Panc1 (cell line): ENCODE data around the gene MEF2A. TPM values are rescaled to one million over a fixed set of nuclear protein-coding genes. Genes with fewer than 3 reads are reported as not detected.

Experiments
- ATAC-seq: fragments of 200-7000 bp; cut with Tn5 transposase; 2 replicates; pipeline ENCODE4 v1.9.1; 2020; ENCODE audit warnings: mild to moderate bottlenecking, moderate library complexity
- BruUV-seq: library from RNA; stranded (reverse); fragments of 400-500 nt; replicated peaks from 2 replicates; lab custom pipeline; 2021; lab: Mats Ljungman, UMichigan
- CTCF ChIA-PET: fragments of 300-600 bp; sonication (Branson Sonifier 250); formaldehyde crosslinking; loops from one replicate; lab custom pipeline; 2022; ENCODE audit warnings: antibody characterized with exemption; lab: Charles Lee
- POLR2A ChIA-PET: fragments of 300-600 bp; sonication (Branson Sonifier 250); formaldehyde crosslinking; loops from one replicate; lab custom pipeline; 2022; ENCODE audit warnings: antibody characterized with exemption; lab: Charles Lee
- DNase-seq: peaks from one replicate; pipeline ENCODE4 v3.0.0-alpha.2; 2010; ENCODE audit warnings: low read depth, low spot score
- H3K27ac ChIP-seq: 2 replicates; pipeline ENCODE4 v1.5.1; 2011; ENCODE audit warnings: mild to moderate bottlenecking, low read length, inconsistent platforms
- H3K27me3 ChIP-seq: fragments of 200-500 bp; sonication (Bioruptor generic); 2 replicates; pipeline ENCODE4 v1.6.0; 2014; ENCODE audit warnings: low read length, inconsistent platforms; ENCODE audit not compliant: control insufficient read depth, insufficient read depth
- H3K36me3 ChIP-seq: fragments of 200-500 bp; sonication (Bioruptor generic); 2 replicates; pipeline ENCODE4 v1.5.1; 2014; ENCODE audit warnings: inconsistent platforms, mild to moderate bottlenecking, low read length, moderate library complexity; ENCODE audit not compliant: control insufficient read depth, insufficient read depth
- H3K4me1 ChIP-seq: 2 replicates; pipeline ENCODE4 v1.5.1; 2011; ENCODE audit warnings: inconsistent platforms, mild to moderate bottlenecking, low read length, moderate library complexity; ENCODE audit not compliant: control insufficient read depth, insufficient read depth
- H3K4me3 ChIP-seq, 2 experiments: 2 replicates each; pipeline ENCODE4 v1.5.1; 2011 to 2012; ENCODE audit warnings: low read depth in 2 of 2, low read length in 2 of 2, mild to moderate bottlenecking in 2 of 2, inconsistent platforms in 1 of 2, moderate library complexity in 1 of 2
- H3K9me3 ChIP-seq: fragments of 200-500 bp; sonication (Bioruptor generic); 2 replicates; pipeline ENCODE4 v1.5.1; 2014; ENCODE audit warnings: low read depth, mild to moderate bottlenecking, inconsistent platforms, low read length, moderate library complexity; ENCODE audit not compliant: control insufficient read depth, insufficient read depth
- CTCF ChIP-seq: fragments of 450-650 bp; IDR thresholded peaks from 2 replicates; pipeline ENCODE4 v1.5.1; 2017; ENCODE audit warnings: mild to moderate bottlenecking
- POLR2AphosphoS5 ChIP-seq: IDR thresholded peaks from 2 replicates; pipeline ENCODE4 v1.6.1; 2012; ENCODE audit warnings: mild to moderate bottlenecking, low read depth, low read length, moderate library complexity
- REST ChIP-seq, 2 experiments: IDR thresholded peaks; 2 replicates each; pipeline ENCODE4 v1.6.1; 2011 to 2012; ENCODE audit warnings: low read depth in 2 of 2, control low read depth in 1 of 2, low read length in 1 of 2, mild to moderate bottlenecking in 1 of 2, moderate library complexity in 1 of 2; ENCODE audit not compliant: insufficient read depth in 1 of 2
- SIN3A ChIP-seq: IDR thresholded peaks from 2 replicates; pipeline ENCODE4 v1.6.1; 2012; ENCODE audit warnings: low read depth, mild to moderate bottlenecking, low read length, moderate library complexity, borderline replicate concordance; ENCODE audit not compliant: insufficient read depth
- TCF7L2 ChIP-seq: IDR thresholded peaks from 2 replicates; pipeline ENCODE4 v1.6.1; 2011; ENCODE audit warnings: mild to moderate bottlenecking, low read depth, low read length, inconsistent platforms
- in situ Hi-C: cut with HindIII; loops from 2 replicates; pipeline ENCODE4 v1.10.0; 2016; ENCODE audit warnings: low sequenced_read_pairs, low pct_unique_long_range_greater_than_20kb
- intact Hi-C: fragments of 100-400 bp; cut with micrococcal nuclease; formaldehyde crosslinking; loops from one replicate; pipeline ENCODE4 v1.10.0; 2022; ENCODE audit not compliant: unreplicated experiment
- total RNA-seq: library from RNA; stranded (reverse); gene quantifications from one replicate; pipeline ENCODE4 v1.2.1, GENCODE V29; 2021; ENCODE audit not compliant: unreplicated experiment

Gene MEF2A
- total RNA-seq, 1 experiment from 2014 or later = 31.1 TPM

DNA sequence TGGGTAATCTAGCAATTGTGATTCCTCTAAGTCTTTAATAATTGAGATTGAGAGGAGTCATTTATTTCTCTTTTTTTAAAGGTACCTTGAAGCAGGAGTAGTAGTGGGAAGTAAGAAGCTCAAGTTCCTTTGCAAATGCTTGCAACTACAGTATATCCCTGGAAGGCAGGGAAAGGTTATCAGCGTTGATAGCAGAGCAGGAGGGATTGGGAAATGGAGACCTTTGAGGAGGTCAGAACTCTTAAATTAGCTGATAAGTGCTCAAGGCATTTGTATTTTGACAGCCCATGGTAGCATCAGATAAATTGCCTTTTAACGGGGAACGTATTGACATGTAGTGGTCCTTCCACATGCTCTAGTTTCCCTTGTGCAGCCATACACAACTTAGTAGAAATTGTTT, 47.7 kb downstream of the MEF2A start:
- ChIA-PET POLR2A (no interaction called here), CTCF (no interaction called here)
- no TSS peak for BruUV-seq
- H3K4me1 ChIP-seq = peaks cover 5% of the 10 kb centered on the region; the same call in 1 of the 2 replicates
- H3K27me3 ChIP-seq = no peaks in the 10 kb centered on the region
- TF ChIP-seq SIN3A (no peak), TCF7L2 (no peak), POLR2AphosphoS5 (no peak), CTCF (no peak), REST (IDR thresholded peaks at IDR 0.05; ENCODE audit: insufficient read depth in 1 of 2, low read depth in 2 of 2, low read length in 1 of 2) (no peak)
- no peak overlapping the region for H3K27ac ChIP-seq
- DNase-seq (no peak), ATAC-seq (no peak)
- no peaks in the 10 kb centered on the region for H3K9me3 ChIP-seq
- no peak overlapping the region for H3K4me3 ChIP-seq
- in situ Hi-C loops (no loop called here), intact Hi-C loops (no loop called here)
- no peaks in the 10 kb centered on the region for H3K36me3 ChIP-seq

DNA sequence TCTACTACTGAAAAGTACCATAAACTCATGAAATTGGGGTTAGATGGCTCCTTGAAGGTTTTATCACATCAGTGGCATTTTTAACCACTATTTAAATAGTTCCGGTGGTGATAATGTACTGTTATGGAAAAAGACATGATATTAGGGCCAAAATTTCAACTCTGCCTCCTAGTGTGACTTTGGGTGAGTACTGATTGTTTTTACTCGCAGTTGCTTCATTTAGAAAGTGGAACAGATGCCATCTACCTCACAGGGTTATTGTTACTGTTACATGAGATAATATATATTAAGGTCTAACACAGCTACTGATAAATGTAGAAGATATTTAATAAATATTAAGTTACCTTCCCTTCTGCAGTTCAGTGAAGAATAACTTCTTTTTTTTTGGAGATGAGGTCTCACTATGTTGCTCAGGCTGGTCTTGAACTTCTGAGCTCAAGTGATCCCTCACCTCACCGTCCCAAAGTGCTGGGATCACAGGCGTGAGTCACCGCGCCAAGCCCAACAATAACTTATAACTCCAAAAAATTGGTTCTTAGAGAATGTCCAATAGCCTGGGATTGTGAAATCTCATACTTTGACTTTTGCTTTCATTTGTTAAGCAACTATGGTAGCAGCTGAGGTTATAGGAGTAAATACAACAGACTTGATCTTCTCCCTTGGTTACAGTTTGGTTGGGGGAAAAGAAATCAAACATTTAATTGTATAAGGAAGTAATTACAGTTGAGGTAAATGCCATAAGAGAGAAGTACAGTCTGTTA, 48.3 kb downstream of the MEF2A start:
- ChIA-PET CTCF (no interaction called here), POLR2A (no interaction called here)
- Histone ChIP-seq H3K27ac (no peak overlapping the region), H3K9me3 (no peaks in the 10 kb centered on the region), H3K4me1 (peaks cover 5% of the 10 kb centered on the region; the same call in 1 of the 2 replicates), H3K27me3 (no peaks in the 10 kb centered on the region), H3K36me3 (no peaks in the 10 kb centered on the region), H3K4me3 (no peak overlapping the region)
- ATAC-seq = no peak
- in situ Hi-C loops = no loop called here
- BruUV-seq = no TSS peak
- intact Hi-C loops = no loop called here
- TF ChIP-seq POLR2AphosphoS5 = no peak
- no peak for TF ChIP-seq CTCF
- no peak for TF ChIP-seq REST (IDR thresholded peaks at IDR 0.05; ENCODE audit: insufficient read depth in 1 of 2, low read depth in 2 of 2, low read length in 1 of 2)
- TF ChIP-seq SIN3A = no peak
- TF ChIP-seq TCF7L2 = no peak
- DNase-seq = no peak
